ENCODE measurements around the gene DDA1.

The DDA1 gene

DNA sequence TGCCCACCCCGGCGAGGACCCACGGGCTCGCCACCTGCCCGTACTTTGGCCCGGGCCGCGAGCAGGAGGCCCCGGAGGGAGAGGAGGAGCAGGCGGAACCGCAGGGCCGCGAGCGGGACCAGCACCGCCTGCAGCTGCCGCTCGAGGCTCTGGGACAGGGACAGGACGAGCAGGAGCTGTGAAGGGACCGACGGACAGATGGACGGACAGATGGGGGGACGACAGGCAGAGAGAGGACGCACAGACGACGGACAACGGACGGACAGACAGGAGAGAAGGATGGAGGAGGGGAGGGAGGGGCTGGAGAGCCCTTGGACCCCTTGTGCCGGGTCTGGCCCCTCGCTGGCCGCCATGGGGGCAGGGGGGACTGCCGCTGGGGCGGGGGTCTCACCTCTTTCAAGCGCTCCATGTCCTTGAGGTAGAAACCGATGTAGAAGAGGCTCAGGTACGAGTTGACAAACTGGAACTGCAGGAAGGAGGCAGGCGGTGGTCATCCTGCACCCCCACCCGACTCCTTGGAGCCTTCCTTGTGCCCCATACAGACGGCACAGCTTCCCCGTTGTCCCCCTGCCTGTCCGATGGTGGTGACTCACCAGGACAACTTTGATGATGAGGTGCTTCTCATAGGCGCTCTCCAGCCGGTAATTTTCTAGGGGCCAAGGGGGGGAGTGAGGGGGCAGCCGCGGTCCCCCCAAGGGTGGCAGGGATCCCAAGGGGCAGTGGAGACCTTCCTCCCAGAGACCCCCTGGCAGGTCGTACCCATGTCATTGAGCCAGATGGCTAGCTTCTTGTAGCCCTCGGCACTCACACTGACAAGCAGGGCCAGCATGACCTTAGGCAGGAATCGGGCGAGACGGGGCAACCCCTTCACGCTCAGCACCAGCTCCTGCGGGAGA is 20.3 kb downstream of the DDA1 start:
- TF ChIP-seq, protein P1, sequence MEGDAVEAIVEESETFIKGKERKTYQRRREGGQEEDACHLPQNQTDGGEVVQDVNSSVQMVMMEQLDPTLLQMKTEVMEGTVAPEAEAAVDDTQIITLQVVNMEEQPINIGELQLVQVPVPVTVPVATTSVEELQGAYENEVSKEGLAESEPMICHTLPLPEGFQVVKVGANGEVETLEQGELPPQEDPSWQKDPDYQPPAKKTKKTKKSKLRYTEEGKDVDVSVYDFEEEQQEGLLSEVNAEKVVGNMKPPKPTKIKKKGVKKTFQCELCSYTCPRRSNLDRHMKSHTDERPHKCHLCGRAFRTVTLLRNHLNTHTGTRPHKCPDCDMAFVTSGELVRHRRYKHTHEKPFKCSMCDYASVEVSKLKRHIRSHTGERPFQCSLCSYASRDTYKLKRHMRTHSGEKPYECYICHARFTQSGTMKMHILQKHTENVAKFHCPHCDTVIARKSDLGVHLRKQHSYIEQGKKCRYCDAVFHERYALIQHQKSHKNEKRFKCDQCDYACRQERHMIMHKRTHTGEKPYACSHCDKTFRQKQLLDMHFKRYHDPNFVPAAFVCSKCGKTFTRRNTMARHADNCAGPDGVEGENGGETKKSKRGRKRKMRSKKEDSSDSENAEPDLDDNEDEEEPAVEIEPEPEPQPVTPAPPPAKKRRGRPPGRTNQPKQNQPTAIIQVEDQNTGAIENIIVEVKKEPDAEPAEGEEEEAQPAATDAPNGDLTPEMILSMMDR (IDR thresholded peaks at IDR 0.05; ENCODE audit: low read depth, low read length, missing control alignments), result no peak
- no peak for DNase-seq (ENCODE audit: low read depth)
- H3K4me3 ChIP-seq (ENCODE audit: low read depth, low read length), result no peak overlapping the region
- in situ Hi-C loops (cut with HindIII; ENCODE audit: low sequenced_read_pairs), result no loop called here

DNA sequence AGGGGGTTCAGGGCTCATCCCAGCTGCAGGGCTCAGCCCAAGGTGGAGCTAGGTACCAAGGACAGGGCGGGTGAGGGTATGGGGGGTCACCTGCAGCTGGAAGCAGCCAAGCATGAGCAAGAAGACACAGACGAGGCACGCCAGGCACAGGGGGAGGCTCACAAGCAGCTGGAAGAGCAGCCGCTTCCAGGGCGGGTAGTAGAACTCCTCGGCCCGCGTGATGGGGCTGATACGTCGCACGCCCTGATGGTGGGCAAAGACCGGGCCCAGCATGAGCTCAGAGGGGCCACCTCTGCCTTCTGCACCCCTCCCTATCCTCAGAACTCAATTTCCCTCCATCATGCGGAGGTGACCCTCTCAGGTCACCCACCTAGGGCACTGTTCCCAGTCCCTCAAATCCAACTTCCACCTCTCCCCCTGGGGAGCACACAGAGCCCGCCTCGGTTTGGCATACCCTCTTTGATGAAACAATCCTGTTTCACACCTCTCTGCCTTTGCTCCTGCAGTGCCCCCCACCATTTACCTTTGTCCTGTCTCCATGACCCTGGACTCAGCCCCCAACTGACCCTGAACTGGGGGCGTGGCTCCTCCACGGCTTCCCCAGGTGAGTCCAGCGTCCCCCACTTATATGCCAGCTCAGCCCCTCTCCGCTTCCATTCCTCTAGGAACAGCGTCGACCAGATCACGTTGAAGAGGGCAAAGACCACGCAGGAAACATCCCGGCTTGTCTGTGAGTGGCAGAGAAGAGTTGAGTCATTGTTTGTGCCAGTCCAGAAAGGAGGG is 21.1 kb downstream of the DDA1 start:
- TF ChIP-seq, protein P1 (IDR thresholded peaks at IDR 0.05; ENCODE audit: low read depth, low read length, missing control alignments), result no peak

DNA sequence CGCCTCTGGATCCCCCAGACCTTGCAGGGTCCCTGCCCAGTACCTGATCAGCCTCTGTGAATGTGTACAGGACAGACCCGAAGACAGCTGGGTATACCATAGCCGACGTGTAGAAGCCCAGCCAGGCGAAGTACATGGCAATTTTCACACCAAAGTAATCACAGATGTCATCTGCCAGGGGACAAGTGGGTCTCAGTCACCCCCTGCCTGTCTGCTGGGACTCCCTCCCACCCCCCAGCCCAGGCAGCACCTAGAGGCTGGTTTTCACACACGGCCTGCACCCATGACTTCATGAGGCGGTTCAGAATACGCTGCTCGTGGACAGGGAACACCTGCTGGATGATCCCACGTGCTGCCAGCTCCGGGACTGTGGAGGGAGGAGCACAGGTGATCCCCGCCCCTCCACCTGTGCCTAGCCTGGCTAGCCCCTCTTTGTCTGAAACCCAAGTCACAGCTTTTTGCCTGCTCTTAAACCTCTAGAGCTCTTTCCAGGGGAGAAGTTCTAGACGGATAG is 21.7 kb downstream of the DDA1 start:
- in situ Hi-C loops (cut with HindIII; ENCODE audit: low sequenced_read_pairs), result no loop called here
- no peak overlapping the region for H3K4me3 ChIP-seq (ENCODE audit: low read depth, low read length)
- no peak for DNase-seq (ENCODE audit: low read depth)
- TF ChIP-seq, protein P1 (IDR thresholded peaks at IDR 0.05; ENCODE audit: low read depth, low read length, missing control alignments), result no peak

More for the DNA sequence above, 21.1 kb downstream of the DDA1 start:
- DNase-seq (ENCODE audit: low read depth), result no peak
- in situ Hi-C loops (cut with HindIII; ENCODE audit: low sequenced_read_pairs), result no loop called here
- H3K4me3 ChIP-seq (ENCODE audit: low read depth, low read length), result no peak overlapping the region

DNA sequence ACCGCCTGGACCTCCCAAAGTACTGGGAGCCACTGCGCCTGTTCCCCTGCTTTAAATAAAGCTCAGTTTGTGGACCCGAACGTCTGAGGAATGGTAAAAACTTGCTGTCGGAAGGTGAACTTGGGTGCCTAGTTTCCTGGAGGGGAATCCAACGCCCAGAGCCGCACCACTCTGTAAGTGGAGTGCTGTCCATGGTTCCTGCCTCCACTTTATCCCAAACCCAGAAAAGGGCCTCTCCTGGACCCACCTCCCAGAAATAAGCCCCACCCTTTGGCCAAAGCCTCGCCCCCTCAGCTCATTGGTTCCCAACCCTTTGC is 23.0 kb downstream of the DDA1 start:
- DNase-seq (ENCODE audit: low read depth), result no peak
- no peak overlapping the region for H3K4me3 ChIP-seq (ENCODE audit: low read depth, low read length)
- TF ChIP-seq, protein P1 (IDR thresholded peaks at IDR 0.05; ENCODE audit: low read depth, low read length, missing control alignments), result no peak
- in situ Hi-C loops (cut with HindIII; ENCODE audit: low sequenced_read_pairs), result no loop called here

DNA sequence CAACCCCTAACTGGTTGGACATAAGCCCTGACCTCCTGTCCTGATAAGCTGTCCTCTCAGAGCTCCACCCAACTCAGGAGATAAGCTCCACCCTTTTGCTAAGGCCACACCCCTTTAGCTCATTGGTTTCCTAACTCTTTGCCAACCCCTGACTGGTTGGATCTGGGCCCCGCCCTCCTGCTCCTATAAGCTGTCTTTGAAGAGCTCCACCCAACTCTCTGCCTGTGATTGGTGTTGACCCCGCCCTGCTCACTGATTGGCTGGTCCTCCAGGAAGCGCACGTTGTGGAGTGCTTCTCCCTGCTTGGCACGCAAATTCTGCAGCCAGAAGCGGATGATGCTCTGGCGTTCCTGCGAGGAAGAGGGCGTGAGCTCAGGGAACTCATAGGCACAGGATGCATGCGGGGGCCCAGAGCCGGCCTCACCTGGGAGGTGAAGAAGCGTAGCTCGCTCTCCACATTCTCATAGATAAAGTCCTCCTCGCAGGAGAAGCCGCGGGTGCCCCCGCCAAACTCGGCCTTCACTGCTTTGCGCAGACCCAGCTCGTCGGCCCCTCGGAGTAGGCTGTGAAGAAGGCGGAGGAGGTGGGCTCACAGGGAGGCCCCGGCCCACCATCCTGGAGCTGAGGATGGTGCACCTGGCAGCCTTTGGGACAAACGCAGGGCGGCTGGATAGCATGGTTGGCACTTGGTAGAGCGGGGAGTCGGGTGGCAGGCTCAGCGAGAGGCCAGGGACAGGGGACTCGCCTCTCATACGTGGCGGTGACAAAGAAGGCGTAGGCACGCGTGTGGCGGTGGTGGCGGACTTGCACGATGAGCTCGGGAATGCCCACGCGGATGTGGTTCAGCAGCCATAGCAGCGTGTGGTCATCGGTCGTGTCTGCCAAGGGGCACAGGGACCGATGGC is 23.6 kb downstream of the DDA1 start:
- H3K4me3 ChIP-seq (ENCODE audit: low read depth, low read length), result no peak overlapping the region
- in situ Hi-C loops (cut with HindIII; ENCODE audit: low sequenced_read_pairs), result no loop called here
- no peak for DNase-seq (ENCODE audit: low read depth)
- TF ChIP-seq, protein P1 (IDR thresholded peaks at IDR 0.05; ENCODE audit: low read depth, low read length, missing control alignments), result no peak
